Measurements from ENCODE around the gene NVL.

NVL gene

GRCh38 chr1:224235813-224236493 is 94.0 kb downstream of the NVL start:
- no peaks in the 10 kb centered on the region for H3K9me3 ChIP-seq (ENCODE audit: control insufficient read depth, insufficient read depth, low read depth, low read length)
- H3K27ac ChIP-seq (ENCODE audit: extremely low read depth, low read depth, low read length): no peak overlapping the region
- TF ChIP-seq ZNF473 (tag by site-specific recombination; IDR thresholded peaks at IDR 0.05) (no peak), ZNF266 (tag by site-specific recombination; IDR thresholded peaks at IDR 0.05; ENCODE audit: low read depth) (no peak), ZNF26 (tag by site-specific recombination; IDR thresholded peaks at IDR 0.05) (no peak), ZNF223 (tag by site-specific recombination; IDR thresholded peaks at IDR 0.05) (no peak), ZNF670 (tag by site-specific recombination; IDR thresholded peaks at IDR 0.05; ENCODE audit: low read depth) (no peak), SCRT2 (tag by site-specific recombination; IDR thresholded peaks at IDR 0.05) (no peak), ZNF600 (tag by site-specific recombination; IDR thresholded peaks at IDR 0.05) (no peak), ZNF416 (tag by site-specific recombination; IDR thresholded peaks at IDR 0.05) (no peak), KLF7 (tag by site-specific recombination; IDR thresholded peaks at IDR 0.05; ENCODE audit: borderline replicate concordance) (no peak), HOXC10 (CRISPR knock-in tag; IDR thresholded peaks at IDR 0.05) (no peak), ZNF114 (tag by site-specific recombination; IDR thresholded peaks at IDR 0.05) (no peak)
- ChIA-PET CTCF (interaction anchor here (0.6 kb wide), 1 partner anchor 1963 kb away, joined by 4 read pairs; no protein-coding TSS in a partner anchor), POLR2A (no interaction called here)
- H3K4me3 ChIP-seq (ENCODE audit: low read depth, low read length): no peak overlapping the region
- H3K4me1 ChIP-seq (ENCODE audit: control insufficient read depth, insufficient read depth, low read length): no peaks in the 10 kb centered on the region
- H3K36me3 ChIP-seq (ENCODE audit: control insufficient read depth in 2 of 2, insufficient read depth in 1 of 2, low read length in 2 of 2): peaks cover 54 to 60% of the 10 kb centered on the region in 2 experiments

GRCh38 chr1:224234017-224234416 is 96.0 kb downstream of the NVL start:
- Histone ChIP-seq H3K4me3 (ENCODE audit: low read depth, low read length) (no peak overlapping the region), H3K4me1 (ENCODE audit: control insufficient read depth, insufficient read depth, low read length) (no peaks in the 10 kb centered on the region), H3K27ac (ENCODE audit: extremely low read depth, low read depth, low read length) (no peak overlapping the region), H3K9me3 (ENCODE audit: control insufficient read depth, insufficient read depth, low read depth, low read length) (no peaks in the 10 kb centered on the region), H3K36me3 (ENCODE audit: control insufficient read depth in 2 of 2, insufficient read depth in 1 of 2, low read length in 2 of 2) (peaks cover 68 to 71% of the 10 kb centered on the region in 2 experiments)
- ChIA-PET POLR2A (interaction anchor here (0.6 to 1.0 kb wide), 2 partner anchors 51 to 223 kb away, joined by 3 read pairs; partner anchors contain the start of gene DEGS1), CTCF (interaction anchor here (0.7 to 1.6 kb wide), 3 partner anchors 10 to 1024 kb away, joined by 4 to 5 read pairs (median 4); no protein-coding TSS in a partner anchor)
- TF ChIP-seq ZFHX2 (tag by site-specific recombination; conservative IDR thresholded peaks at IDR 0.05) (no peak), TSHZ1 (tag by site-specific recombination; IDR thresholded peaks at IDR 0.05; ENCODE audit: borderline replicate concordance) (no peak), ZFP3 (tag by site-specific recombination; IDR thresholded peaks at IDR 0.05; ENCODE audit: low read depth) (no peak), WT1 (tag by site-specific recombination; IDR thresholded peaks at IDR 0.05) (no peak), PRDM4 (tag by site-specific recombination; IDR thresholded peaks at IDR 0.05) (no peak), ZNF169 (tag by site-specific recombination; IDR thresholded peaks at IDR 0.05) (no peak), ZNF629 (tag by site-specific recombination; IDR thresholded peaks at IDR 0.05) (no peak), ZNF146 (tag by site-specific recombination; IDR thresholded peaks at IDR 0.05) (no peak), ZBTB1 (tag by site-specific recombination; IDR thresholded peaks at IDR 0.05) (no peak), ZNF624 (tag by site-specific recombination; IDR thresholded peaks at IDR 0.05) (no peak), ZFP41 (tag by site-specific recombination; IDR thresholded peaks at IDR 0.05; ENCODE audit: borderline replicate concordance) (no peak), ZEB2 (tag by site-specific recombination; IDR thresholded peaks at IDR 0.05) (no peak), HOXA7 (CRISPR knock-in tag; IDR thresholded peaks at IDR 0.05; ENCODE audit: borderline replicate concordance) (no peak), ZNF558 (tag by site-specific recombination; IDR thresholded peaks at IDR 0.05) (no peak), ZNF24 (tag by site-specific recombination; IDR thresholded peaks at IDR 0.05) (no peak), ZNF148 (tag by site-specific recombination; IDR thresholded peaks at IDR 0.05; ENCODE audit: borderline replicate concordance) (no peak)

All from HEK293 (cell line).